HG02970 (cell line): ENCODE results near the gene PLCD1.

Source experiments
- ATAC-seq: cut with Tn5 transposase; IDR thresholded peaks from one replicate; pipeline ENCODE4 v1.9.1; 2021; ENCODE audit warnings: mild to moderate bottlenecking, moderate library complexity, moderate number of reproducible peaks; ENCODE audit not compliant: unreplicated experiment, low FRiP score

PLCD1 gene

GRCh38 chr3:37970802-37971201 is 58.6 kb downstream of the PLCD1 start:
- no peak for ATAC-seq

DNA sequence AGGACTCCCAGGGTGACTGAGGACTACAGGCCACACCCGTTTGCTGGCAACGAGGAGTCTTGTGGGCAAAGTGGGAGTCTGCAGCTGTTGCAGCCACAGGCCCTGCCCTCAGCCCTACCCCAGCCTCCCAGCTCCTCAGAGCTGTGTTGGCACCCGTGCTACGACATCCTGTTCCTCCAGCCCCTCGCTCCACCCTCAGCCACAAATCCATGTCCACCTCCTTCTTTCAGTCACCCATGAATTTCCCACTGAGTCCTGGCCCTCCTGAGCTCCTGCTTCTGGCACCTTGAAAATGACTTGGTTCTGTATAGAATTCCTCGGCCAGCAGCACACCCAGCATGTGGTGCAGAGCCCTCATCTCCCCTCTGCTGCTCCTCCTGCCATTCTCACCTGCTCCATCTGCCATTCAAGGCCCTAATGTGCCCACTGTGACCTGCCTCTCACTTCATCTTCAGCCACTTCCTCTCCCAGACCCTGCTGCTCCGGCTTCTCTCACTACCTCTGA is 59.8 kb downstream of the PLCD1 start:
- ATAC-seq = no peak

- no peak for ATAC-seq
Observed at GRCh38 chr3:37968813-37969595, 60.4 kb downstream of the PLCD1 start.

GRCh38 chr3:37968199-37968598 is 61.2 kb downstream of the PLCD1 start:
- ATAC-seq = no peak

DNA sequence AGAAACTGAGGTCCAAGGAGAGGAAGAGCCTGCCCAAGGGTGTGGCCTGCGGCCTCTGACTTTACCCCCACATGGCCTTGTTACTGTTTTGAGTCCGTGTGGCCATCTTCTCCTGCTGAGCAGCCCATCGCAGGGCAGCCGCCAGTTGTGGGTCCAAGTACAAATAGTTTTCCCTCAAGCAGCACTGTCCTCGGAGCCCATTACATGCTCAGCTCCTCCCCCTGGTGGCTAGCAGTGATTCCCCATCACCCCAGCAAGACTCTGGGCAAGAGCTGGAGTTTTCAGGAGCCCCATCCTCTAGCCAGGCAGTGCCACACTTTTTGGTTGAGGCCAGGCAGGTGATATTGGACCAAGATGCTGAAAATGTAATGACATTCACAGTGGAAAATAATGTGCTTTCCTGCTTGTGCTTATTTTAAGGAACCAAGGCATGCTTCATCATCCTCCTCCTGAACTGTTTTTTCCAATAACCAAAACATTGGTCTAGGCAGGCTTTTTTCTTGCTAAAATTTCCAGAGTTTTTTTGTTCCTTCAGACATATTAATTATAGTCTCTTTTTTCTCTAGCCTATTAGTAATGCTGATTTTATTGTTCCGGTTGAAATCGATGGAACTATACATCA is 62.1 kb downstream of the PLCD1 start:
- ATAC-seq = no peak

- no peak for ATAC-seq
Observed at GRCh38 chr3:37964716-37965115, 64.7 kb downstream of the PLCD1 start.

GRCh38 chr3:37964146-37964545 is 65.3 kb downstream of the PLCD1 start:
- no peak for ATAC-seq

DNA sequence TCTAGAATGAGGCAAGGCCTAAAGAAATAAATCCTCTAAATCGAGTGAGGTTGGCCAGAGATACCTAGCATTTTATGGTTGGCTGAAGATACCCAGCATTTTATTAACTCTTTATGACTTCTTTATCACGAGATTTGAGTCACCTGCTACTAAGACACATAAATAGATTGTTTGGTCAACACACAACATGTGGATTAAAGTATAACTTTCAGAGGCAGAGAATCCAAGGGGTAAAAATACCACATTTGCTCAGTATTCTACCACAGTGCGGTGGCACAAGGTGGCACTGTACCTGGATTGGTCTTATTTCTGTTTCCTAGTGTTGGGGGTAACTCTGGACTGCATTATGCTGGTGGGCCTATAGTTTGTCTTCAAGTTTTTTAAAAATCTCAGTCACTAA is 65.8 kb downstream of the PLCD1 start:
- no peak for ATAC-seq

DNA sequence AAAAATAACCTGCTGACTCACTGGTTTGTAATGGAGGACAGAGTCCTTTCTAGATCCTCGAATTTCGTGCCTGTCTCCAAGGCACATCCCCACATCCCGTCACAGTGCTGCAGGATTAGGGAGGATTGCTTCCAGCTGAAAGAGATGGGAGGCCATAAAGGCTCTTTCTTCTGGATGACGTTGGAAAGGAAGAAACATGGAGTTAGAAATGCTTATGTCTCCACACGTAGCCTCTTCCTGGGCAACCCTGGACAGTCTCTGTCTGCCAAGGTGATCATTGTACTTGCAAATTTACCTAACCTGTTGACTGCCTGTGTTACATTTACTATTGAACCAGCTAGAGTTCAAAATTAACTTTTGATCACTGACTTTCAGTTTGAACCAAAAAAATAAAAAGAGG is 66.4 kb downstream of the PLCD1 start:
- ATAC-seq = no peak

GRCh38 chr3:37961622-37962431 is 67.6 kb downstream of the PLCD1 start:
- ATAC-seq = no peak

DNA sequence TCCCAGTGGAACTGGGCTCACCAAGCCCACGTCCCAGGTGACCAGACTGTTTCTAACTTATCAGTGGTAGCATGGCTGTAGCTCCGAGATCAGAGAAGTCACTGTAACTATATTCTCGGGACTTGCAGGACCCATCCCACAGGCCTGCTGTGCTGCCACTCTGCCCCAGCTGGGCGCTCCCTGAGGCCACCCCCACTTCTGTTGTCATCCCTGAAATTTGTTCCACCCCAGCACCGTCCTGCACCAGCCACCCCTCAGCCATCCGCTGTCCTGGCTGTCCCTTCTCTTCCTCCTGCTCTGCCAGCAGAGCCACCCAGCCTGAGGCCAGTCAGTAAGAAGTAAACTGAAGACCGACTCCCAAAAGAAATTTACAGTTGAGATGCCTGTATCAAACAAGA is 71.9 kb downstream of the PLCD1 start:
- no peak for ATAC-seq
